SJCRH30 (cell line): ENCODE data around the gene ZNF189. TPM values are rescaled to one million over a fixed set of nuclear protein-coding genes. Genes with fewer than 3 reads are reported as not detected.
A peak's percentile ranks its signal among the peaks of the same experiment; 100 is the strongest.
"Not testable (repeated sequence)": the region's sequence is repeated elsewhere in the genome, so short reads cannot be mapped to it uniquely, and the experiment has no call there.

Source experiments
- DNase-seq, 2 experiments: peaks; one replicate each; pipeline ENCODE4 v3.0.0-alpha.2; 2015 to 2020
- H3K27ac ChIP-seq: fragments of 250-450 bp; sonication (Bioruptor Pico); 2 replicates; pipeline ENCODE4 v1.5.1; 2020; ENCODE audit warnings: mild to moderate bottlenecking, moderate library complexity
- H3K27me3 ChIP-seq: fragments of 250-450 bp; sonication (Bioruptor Pico); 2 replicates; pipeline ENCODE4 v1.5.1; 2020; ENCODE audit warnings: mild to moderate bottlenecking, moderate library complexity
- H3K36me3 ChIP-seq: fragments of 250-450 bp; sonication (Bioruptor Pico); 2 replicates; pipeline ENCODE4 v1.5.1; 2020; ENCODE audit warnings: mild to moderate bottlenecking, moderate library complexity
- H3K4me1 ChIP-seq: fragments of 250-450 bp; sonication (Bioruptor Pico); 2 replicates; pipeline ENCODE4 v1.5.1; 2020; ENCODE audit warnings: mild to moderate bottlenecking, moderate library complexity
- H3K4me3 ChIP-seq: fragments of 250-450 bp; sonication (Bioruptor Pico); 2 replicates; pipeline ENCODE4 v1.5.1; 2020; ENCODE audit warnings: mild to moderate bottlenecking, moderate library complexity
- H3K9me3 ChIP-seq: fragments of 250-450 bp; sonication (Bioruptor Pico); replicated peaks from 2 replicates; pipeline ENCODE4 v1.5.1; 2020; ENCODE audit warnings: mild to moderate bottlenecking, moderate library complexity
- total RNA-seq: library from RNA; depleted of rRNA; stranded (reverse); fragments of >200 nt; shearing (Covaris generic); gene quantifications from 2 replicates; pipeline ENCODE4 v1.2.3, GENCODE V29; 2014

Gene ZNF189
- total RNA-seq, 1 experiment from 2014 or later = 30.2 TPM

DNA sequence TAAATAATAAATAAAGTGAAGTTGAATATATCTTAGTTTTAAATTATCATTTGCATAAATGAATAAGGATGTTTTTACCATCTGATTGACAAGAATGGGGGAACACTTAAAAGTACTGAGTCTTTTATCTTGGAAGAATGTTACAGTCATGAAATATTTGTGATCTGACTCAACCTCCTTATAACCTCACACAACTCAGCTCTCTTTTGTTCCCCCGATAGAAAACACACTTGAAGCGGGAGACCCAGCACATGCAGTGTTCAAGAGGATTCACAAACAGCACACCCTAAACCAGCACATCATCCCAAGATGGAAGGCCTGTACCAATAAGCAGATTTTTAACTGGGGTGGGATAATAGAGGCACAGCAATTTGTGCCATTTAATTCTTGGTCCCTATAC lies 29.4 kb upstream of the ZNF189 start:
- no peaks in the 10 kb centered on the region for H3K36me3 ChIP-seq
- H3K27me3 ChIP-seq = no peaks in the 10 kb centered on the region
- H3K9me3 ChIP-seq = no peaks in the 10 kb centered on the region
- H3K27ac ChIP-seq = no peak overlapping the region
- no peak for DNase-seq
- no peak overlapping the region for H3K4me3 ChIP-seq
- H3K4me1 ChIP-seq = peaks cover 3% of the 10 kb centered on the region; the same call in 1 of the 2 replicates

- H3K9me3 ChIP-seq = no peaks in the 10 kb centered on the region
- no peak overlapping the region for H3K27ac ChIP-seq
- H3K4me3 ChIP-seq = no peak overlapping the region
- H3K36me3 ChIP-seq = no peaks in the 10 kb centered on the region
- no peak for DNase-seq
- H3K27me3 ChIP-seq = no peaks in the 10 kb centered on the region
- peaks cover 3% of the 10 kb centered on the region; the same call in 1 of the 2 replicates for H3K4me1 ChIP-seq
Observed at GRCh38 chr9:101369884-101370531, 28.6 kb upstream of the ZNF189 start.

GRCh38 chr9:101371813-101372212 lies 26.8 kb upstream of the ZNF189 start:
- no peak for DNase-seq
- no peaks in the 10 kb centered on the region for H3K9me3 ChIP-seq
- no peaks in the 10 kb centered on the region for H3K27me3 ChIP-seq
- H3K4me1 ChIP-seq = peaks cover 3% of the 10 kb centered on the region; the same call in 1 of the 2 replicates
- no peak overlapping the region for H3K4me3 ChIP-seq
- no peak overlapping the region for H3K27ac ChIP-seq
- H3K36me3 ChIP-seq = no peaks in the 10 kb centered on the region

DNA sequence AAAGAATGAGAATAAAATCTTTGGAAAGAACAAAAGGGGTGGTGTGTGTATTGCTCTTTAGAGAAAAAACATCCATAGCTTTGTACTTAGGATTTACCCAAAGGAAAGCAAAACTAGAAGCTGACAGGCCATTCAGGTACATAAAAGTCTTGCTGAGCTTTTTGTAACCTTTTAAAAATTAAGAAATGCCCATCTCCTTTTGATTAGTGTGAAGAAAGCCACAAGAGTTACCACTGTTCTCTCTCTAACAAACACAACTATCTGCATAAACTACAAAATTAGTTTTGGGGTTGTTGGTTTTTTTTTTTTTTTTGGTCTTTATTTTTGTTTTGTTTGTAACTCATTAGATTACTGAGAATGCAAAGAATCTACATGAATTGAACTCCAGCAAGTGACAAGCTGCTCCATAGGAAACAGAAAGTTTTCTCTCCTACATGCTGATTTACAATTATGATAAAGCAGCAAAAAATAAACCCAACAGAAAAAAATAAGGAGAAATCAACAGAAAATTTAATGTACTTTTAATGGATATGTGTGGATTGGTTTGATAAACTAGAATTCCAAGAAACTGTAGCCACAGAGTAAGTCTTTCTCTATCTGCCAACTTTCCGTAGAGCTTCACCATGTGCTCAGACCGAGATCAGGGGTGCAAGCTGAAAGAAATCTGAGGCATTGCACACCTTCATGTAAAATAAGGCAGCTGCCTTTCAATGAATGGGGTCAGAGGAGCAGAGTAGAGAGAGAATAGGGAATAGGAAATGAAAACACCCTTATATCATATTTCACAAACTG lies 26.1 kb upstream of the ZNF189 start:
- Histone ChIP-seq H3K27me3 (no peaks in the 10 kb centered on the region), H3K4me1 (peaks cover 3% of the 10 kb centered on the region; the same call in 1 of the 2 replicates), H3K27ac (no peak overlapping the region), H3K4me3 (no peak overlapping the region), H3K36me3 (no peaks in the 10 kb centered on the region), H3K9me3 (no peaks in the 10 kb centered on the region)
- DNase-seq = peak in 1 of 2 experiments; percentile 31

- Histone ChIP-seq H3K4me1 (peaks cover 3% of the 10 kb centered on the region; the same call in 1 of the 2 replicates), H3K4me3 (no peak overlapping the region), H3K27me3 (no peaks in the 10 kb centered on the region), H3K36me3 (no peaks in the 10 kb centered on the region), H3K27ac (no peak overlapping the region), H3K9me3 (no peaks in the 10 kb centered on the region)
- DNase-seq = no peak
Observed at GRCh38 chr9:101375546-101375945, 23.1 kb upstream of the ZNF189 start.

GRCh38 chr9:101376111-101376848 lies 22.4 kb upstream of the ZNF189 start:
- no peaks in the 10 kb centered on the region for H3K27me3 ChIP-seq
- H3K4me1 ChIP-seq = peaks cover 3% of the 10 kb centered on the region; the same call in 1 of the 2 replicates
- no peaks in the 10 kb centered on the region for H3K9me3 ChIP-seq
- DNase-seq = no peak
- H3K4me3 ChIP-seq = no peak overlapping the region
- no peak overlapping the region for H3K27ac ChIP-seq
- H3K36me3 ChIP-seq = no peaks in the 10 kb centered on the region

GRCh38 chr9:101380295-101380694 lies 18.4 kb upstream of the ZNF189 start:
- Histone ChIP-seq H3K4me1 (no peaks in the 10 kb centered on the region), H3K9me3 (peaks cover 2% of the 10 kb centered on the region; the same call in 1 of the 2 replicates), H3K27ac (no peak overlapping the region), H3K4me3 (no peak overlapping the region), H3K27me3 (no peaks in the 10 kb centered on the region), H3K36me3 (no peaks in the 10 kb centered on the region)
- no peak for DNase-seq

DNA sequence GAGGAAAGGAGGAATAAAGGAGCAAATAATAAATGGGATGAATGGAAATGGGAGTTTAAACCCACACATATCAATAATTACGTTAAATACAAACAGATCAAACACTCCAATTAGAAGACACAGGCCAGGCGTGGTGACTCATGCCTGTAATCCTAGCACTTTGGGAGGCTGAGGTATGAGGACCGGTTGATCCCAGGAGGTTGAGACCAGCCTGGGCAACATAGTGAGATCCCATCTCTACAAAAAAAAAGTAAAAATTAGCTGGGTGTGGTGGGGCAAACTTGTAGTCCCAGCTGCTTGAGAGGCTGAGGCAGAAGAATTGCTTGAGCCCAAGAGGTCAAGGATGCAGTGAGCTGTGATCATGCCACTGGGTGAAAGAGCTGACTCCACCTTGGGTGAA lies 17.5 kb upstream of the ZNF189 start:
- Histone ChIP-seq H3K9me3 (peaks cover 2% of the 10 kb centered on the region; the same call in 1 of the 2 replicates), H3K36me3 (peaks cover 7% of the 10 kb centered on the region), H3K27ac (no peak overlapping the region), H3K27me3 (no peaks in the 10 kb centered on the region), H3K4me1 (no peaks in the 10 kb centered on the region), H3K4me3 (no peak overlapping the region)
- no peak for DNase-seq

DNA sequence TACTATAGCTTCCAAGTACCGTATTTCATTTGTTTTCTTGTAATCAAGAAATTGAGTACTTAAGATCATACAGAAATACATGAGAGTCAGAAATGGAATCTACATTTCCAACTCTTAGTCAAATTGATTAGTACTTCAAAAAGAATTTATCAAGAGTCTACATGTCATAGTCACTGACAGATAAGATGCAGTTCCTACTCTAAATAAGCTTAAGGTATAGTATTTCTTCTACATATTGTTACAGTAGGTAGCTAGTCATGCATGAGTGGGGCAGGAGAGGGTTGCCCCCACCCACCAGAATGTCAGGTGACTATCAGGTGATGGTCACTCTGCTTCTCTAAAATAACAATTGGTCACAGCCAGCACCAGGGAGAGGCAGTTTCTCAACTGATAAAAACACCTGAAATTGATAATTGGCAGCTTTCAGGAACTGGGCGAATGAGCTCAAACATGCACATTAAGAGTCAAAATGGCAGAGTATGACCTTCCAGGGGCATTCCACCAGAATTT lies 16.8 kb upstream of the ZNF189 start:
- Histone ChIP-seq H3K9me3 (peaks cover 2% of the 10 kb centered on the region; the same call in 1 of the 2 replicates), H3K4me3 (no peak overlapping the region), H3K4me1 (no peaks in the 10 kb centered on the region), H3K27ac (no peak overlapping the region), H3K27me3 (no peaks in the 10 kb centered on the region), H3K36me3 (peaks cover 15% of the 10 kb centered on the region)
- no peak for DNase-seq

GRCh38 chr9:101383361-101383760 lies 15.3 kb upstream of the ZNF189 start:
- Histone ChIP-seq H3K27me3 (no peaks in the 10 kb centered on the region), H3K9me3 (peaks cover 2% of the 10 kb centered on the region; the same call in 1 of the 2 replicates), H3K4me1 (no peaks in the 10 kb centered on the region), H3K4me3 (no peak overlapping the region), H3K36me3 (peaks cover 20% of the 10 kb centered on the region), H3K27ac (no peak overlapping the region)
- DNase-seq = no peak

DNA sequence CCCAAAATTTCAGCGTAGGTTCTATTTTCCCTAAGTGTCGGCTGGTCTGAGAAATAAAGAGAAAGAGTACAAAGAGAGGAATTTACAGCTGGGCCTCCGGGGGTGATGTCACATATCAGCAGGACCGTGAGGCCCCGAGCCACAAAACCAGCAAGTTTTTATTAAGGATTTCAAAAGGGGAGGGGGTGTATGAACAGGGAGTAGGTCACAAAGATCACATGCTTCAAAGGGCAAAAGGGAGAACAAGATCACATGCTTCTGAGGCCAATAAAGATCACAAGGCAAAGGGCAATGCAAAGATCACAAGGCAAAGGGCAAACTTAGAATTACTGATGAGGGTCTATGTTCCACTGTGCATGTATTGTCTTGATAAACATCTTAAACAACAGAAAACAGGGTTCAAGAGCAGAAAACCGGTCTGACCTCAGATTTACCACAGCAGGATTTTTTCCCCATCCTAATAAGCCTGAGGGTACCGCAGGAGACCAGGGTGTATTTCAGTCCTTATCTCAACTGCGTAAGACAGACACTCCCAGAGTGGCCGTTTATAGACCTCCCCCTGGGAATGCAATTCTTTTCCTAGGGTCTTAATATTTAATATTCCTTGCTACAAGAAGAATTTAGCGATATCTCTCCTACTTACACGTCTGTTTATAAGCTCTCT lies 13.6 kb upstream of the ZNF189 start, which contains the start of gene BAAT:
Gene BAAT, minus strand, starts transcription at position 134 of the 664 bp plus-strand sequence. CDS start 13,602 bp downstream, outside the sequence.
- DNase-seq, H3K4me1 ChIP-seq, H3K9me3 ChIP-seq, H3K27me3 ChIP-seq, H3K27ac ChIP-seq, H3K4me3 ChIP-seq: not testable (repeated sequence)
- peaks cover 31% of the 10 kb centered on the region for H3K36me3 ChIP-seq

- Histone ChIP-seq H3K9me3 (peaks cover 2% of the 10 kb centered on the region; the same call in 1 of the 2 replicates), H3K27ac (no peak overlapping the region), H3K27me3 (no peaks in the 10 kb centered on the region), H3K36me3 (peaks cover 39% of the 10 kb centered on the region), H3K4me1 (no peaks in the 10 kb centered on the region), H3K4me3 (no peak overlapping the region)
- peak; percentile 29 to 74 for DNase-seq
Observed at GRCh38 chr9:101387871-101388506, 10.7 kb upstream of the ZNF189 start.

DNA sequence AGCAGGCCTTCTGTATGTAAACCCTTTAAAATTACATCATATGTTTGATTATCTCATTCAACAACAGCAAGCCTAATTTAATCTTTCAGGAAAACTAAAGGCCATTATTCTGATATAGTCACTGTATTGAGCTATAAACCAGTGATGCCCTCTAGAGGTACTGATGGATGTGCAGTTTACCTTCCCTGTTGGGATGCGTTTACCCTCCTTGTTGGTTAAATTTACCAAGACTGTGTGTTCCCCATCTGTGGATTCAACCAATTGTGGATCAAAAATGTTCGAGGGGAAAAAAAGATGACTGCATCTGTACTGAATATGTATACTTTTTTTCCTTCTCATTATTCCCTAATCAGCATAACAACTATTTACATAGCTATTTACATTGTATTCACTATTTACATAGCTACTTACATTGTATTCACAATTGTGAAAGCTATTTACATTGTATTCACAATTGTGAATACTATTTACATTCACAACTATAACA lies 10.1 kb upstream of the ZNF189 start:
- H3K27ac ChIP-seq = no peak overlapping the region
- no peaks in the 10 kb centered on the region for H3K27me3 ChIP-seq
- H3K36me3 ChIP-seq = peaks cover 39% of the 10 kb centered on the region
- DNase-seq = no peak
- H3K9me3 ChIP-seq = peaks cover 2% of the 10 kb centered on the region
- no peak overlapping the region for H3K4me3 ChIP-seq
- H3K4me1 ChIP-seq = no peaks in the 10 kb centered on the region
